Amygdala (tissue), 56 donors: ENCODE data around the gene AXIN1.
A peak's percentile ranks its signal among the peaks of the same experiment; 100 is the strongest.
"Not testable (repeated sequence)": the region's sequence is repeated elsewhere in the genome, so short reads cannot be mapped to it uniquely, and the experiment has no call there.

Source experiments
- DNase-seq, 56 donors: peaks; one replicate each; lab custom pipeline; 2025; lab: John Stamatoyannopoulos, UW

Gene AXIN1

GRCh38 chr16:371515-372301 lies 19.2 kb upstream of the AXIN1 start:
- no peak for DNase-seq

- no peak for DNase-seq
Observed at GRCh38 chr16:370979-371514, 18.5 kb upstream of the AXIN1 start.

- peak in 55 of 56 donors; percentile 42 to 95 (median 86) for DNase-seq
Observed at GRCh38 chr16:370443-370842, 17.9 kb upstream of the AXIN1 start, which contains the start of gene MRPL28. Gene MRPL28 (minus strand): TSS chr16:370538. CDS start chr16:370218, 320 bp downstream.

DNA sequence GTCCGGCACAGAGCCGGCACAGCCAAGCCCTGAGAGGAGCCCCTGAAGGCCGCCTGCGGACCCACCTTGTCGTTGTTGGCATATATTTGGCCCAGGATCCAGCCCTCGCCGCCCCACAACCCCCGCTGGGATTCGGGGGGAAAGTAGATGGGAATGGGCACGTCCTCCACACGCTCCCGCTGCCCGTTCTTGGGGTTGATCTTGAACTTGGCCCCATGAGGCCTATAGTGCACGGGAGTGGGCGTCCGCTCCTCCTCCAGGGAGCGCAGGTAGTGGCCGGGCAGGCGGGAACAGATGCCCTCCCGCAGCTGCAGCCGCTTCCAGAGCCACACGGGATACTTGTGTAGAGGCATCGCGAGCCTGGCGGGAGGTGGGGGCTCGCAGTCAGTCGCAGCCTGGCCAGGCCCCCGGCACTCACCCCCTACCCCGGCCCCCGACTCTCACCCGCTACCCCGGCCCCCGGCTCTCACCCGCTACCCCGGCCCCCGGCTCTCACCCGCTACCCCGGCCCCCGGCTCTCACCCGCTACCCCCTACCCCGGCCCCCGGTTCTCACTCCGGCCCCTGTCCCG lies 17.4 kb upstream of the AXIN1 start:
- no peak for DNase-seq

DNA sequence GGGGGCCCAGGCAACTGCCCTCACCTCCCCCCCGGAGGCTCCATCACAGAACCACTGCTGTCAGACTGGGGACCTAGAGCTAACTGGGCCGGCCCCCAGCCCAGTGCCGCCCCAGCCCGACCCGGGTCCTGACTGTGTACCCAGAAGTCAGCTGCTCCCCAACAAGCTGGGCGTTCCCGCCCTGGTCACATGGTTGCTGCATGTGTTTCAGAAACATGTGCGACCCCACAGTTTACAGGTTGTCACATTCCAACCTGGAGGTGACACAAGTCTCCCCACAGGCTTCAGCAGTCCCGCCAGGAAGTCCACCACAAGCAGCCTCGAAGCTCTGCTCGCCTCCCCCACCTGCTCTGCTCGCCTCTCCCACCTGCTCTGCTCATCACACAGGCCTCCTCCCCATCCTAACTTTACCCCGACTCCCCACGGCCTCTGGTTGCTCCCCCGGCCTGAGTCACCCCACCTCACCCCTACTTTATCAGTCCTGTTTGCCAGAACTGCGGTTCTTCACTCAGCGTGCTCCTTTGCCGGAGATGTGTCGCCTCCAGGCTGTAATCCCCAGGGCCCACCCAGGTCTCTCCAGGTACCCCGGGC lies 16.8 kb upstream of the AXIN1 start:
- DNase-seq = no peak

DNA sequence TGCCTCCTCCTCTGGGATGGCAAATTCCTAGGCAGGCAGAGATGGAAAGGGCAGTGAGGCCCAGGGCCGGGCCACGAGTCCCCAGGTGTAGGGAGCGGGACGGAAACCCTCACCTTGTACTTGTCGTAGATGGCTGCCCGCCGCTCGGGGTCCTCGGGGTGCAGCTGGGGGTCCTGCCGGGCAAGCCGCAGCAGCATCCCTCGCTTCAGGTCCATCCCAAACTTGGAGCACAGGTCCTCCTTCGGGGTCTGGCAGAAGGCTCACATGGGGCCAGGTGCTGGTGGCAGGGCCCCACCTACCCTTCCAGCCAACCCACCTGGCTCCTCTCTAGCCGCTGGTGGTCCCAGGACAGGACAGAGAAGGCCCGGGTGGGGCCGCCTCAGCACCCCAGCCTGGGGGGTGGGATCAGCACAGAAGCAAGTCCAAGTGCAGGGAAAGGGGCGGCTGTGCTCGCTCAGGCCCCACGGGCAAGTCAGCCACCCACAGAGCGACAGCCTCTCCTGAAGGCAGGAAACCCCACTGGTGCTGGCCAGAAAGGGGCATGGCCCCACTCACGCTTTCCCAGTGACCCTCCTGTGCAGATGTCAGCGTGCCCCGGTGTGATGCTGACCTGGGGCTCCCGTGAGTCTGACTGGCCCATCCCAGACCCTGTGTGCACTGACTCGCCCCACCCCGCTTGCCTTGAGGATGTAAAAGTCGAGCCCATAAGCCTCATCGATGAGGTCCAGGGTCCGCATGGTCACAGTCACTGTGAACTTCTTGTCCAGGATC lies 16.1 kb upstream of the AXIN1 start:
- DNase-seq = no peak

- no peak for DNase-seq
Observed at GRCh38 chr16:367333-367903, 14.9 kb upstream of the AXIN1 start.

GRCh38 chr16:366476-366875 lies 14.0 kb upstream of the AXIN1 start:
- no peak for DNase-seq

DNA sequence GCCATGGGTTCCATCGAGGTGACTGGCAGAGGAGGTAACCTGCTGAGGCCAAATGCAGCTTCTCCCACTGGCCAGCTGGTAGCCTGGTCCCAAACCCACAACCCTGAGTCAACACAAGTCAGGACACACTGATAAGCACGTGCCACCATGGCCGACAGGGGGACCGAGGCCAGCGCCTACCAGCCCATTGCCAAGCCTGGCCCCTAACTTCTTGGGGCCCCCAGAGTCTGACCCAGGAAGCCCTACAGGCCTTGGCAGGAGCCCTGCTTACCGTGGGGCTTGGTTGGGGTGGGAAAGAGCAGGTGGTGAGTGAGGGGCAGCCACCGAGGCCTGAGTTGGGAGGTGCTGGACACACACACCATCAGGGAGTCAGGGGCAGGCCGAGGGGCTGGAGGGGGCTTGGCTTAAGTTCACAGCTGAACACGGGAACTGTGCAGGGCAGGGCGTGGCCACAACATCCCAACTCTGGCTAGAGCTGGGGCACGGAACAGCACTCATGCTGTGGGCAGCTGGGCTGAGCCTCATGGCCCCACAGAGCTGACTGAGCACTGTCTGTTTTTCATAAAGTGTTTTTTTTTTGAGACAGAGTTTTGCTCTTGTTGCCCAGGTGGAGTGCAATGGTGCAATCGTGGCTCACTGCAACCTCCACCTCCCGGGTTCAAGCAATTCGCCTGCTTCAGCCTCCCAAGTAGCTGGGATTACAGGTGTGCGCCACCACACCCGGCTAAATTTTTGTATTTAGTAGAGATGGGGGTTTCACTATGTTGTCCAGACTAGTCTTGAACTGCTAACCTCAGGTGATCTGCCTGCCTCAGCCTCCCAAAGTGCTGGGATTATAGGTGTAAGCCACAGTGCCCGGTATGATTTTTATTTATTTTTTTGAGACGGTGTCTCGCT lies 12.3 kb upstream of the AXIN1 start:
- no peak for DNase-seq

GRCh38 chr16:363766-364490 lies 11.4 kb upstream of the AXIN1 start:
- DNase-seq = no peak

GRCh38 chr16:363110-363765 lies 10.7 kb upstream of the AXIN1 start:
- DNase-seq = no peak

- not testable (repeated sequence) for DNase-seq
Observed at GRCh38 chr16:362702-362999, 10.1 kb upstream of the AXIN1 start.

DNA sequence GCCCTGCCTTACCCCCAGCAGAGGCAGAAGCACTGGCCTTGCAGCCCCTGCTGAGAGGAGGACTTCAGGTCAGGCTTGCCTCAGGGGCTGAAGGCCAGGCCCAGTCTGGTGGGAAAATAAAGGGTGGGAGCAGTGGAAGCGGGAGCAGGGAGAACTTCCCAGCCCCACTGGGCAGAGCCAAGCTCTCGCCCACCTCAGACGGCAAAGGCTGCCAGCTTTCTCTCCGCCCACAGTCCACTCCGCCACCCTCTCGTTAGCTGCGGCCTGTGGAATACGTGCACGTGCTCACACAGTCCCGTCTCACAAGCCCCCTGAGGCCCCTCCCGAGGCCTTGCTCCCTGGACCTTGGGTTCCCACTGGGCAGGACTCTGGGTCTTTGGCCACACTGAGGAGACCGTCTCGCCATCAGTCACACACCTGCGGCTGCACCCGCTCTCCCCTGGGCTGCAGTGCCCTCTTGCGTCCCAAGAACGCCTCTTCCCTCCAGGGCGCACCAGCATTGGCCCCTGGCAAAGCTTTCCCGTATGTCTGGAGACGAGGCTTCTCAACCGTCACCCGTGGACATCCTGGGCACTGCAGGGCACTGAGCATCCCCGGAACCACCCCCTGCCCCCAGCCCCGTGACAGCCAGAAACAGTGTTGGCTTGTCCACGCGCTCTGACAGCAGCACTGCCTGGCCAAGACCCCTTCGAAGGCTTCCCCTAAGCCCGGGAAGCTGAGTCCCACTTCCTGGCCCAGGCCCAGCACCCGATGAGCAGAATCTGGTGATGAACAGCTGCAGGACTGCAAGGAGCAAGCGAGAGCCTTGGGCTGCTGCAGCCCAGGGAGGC lies 9.6 kb upstream of the AXIN1 start:
- DNase-seq = peak in 39 of 56 donors; percentile 9 to 71 (median 39)

- peak in 24 of 56 donors; percentile 8 to 61 (median 30) for DNase-seq
Observed at GRCh38 chr16:361341-361871, 8.9 kb upstream of the AXIN1 start.

- no peak for DNase-seq
Observed at GRCh38 chr16:360698-361336, 8.3 kb upstream of the AXIN1 start.

DNA sequence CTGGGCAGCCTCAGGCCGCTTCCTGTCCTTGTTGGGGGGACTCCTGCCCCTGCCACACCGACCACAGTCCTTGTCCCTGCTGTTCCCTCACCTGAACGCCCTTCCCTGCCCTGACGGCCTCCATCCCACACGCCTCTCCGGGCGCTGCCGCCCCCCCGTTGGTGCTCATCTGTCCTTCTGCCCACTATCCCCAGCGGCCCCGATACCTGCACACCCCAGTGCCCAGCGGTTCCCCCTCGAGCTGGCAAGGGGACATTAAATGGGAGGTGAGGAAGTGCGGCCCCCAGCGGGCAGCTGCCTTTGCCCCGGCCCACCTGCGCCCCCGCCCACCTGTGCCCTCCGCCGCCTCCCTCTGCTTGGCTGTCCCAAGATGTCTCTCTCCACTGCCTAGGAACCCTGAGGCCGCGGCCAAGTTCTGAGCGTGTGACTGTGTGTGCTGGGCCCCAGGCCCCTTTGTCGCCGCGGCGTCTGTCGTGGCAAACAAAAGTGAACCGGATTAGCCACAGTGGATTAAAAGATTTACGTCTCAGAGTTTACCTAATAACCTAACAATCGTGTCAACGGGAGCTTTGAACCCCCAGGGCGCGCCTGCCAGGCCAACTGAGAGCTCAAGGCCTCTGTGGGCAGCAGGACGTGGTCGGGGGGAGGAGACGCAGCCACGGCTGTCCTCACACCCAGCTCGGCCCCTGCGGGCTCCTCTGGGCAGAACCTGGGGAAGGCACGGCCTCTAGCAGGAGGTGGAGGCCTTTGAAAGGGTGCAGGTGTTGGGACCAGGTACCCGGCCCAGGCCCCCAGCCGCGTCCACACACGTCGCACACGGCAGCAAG lies 7.6 kb upstream of the AXIN1 start:
- no peak for DNase-seq
